AG09319 (cell line): ENCODE results near the gene SPOCK2.

Source experiments
- DNase-seq: peaks from one replicate; pipeline ENCODE4 v3.0.0-alpha.2; 2010; ENCODE audit warnings: low read depth; ENCODE audit errors: extremely low read depth
- CTCF ChIP-seq: IDR thresholded peaks from 2 replicates; pipeline ENCODE4 v1.5.1; 2011; ENCODE audit warnings: low read depth, mild to moderate bottlenecking, inconsistent platforms, low read length, moderate library complexity

SPOCK2 gene

GRCh38 chr10:72048450-72049124, 39.8 kb downstream of the SPOCK2 start:
- peak; percentile 80 for DNase-seq
- TF ChIP-seq CTCF, result peak; percentile 100

- TF ChIP-seq CTCF, result no peak
- no peak for DNase-seq
These were observed 42.8 kb downstream of the SPOCK2 start for GRCh38 chr10:72045586-72045985.

- DNase-seq, result no peak
These were observed 43.8 kb downstream of the SPOCK2 start for GRCh38 chr10:72044417-72045041.

GRCh38 chr10:72043016-72043834, 45.1 kb downstream of the SPOCK2 start:
- DNase-seq, result no peak
- no peak for TF ChIP-seq CTCF

More at GRCh38 chr10:72044417-72045041, 43.8 kb downstream of the SPOCK2 start:
- peak; percentile 38 for TF ChIP-seq CTCF

- no peak for TF ChIP-seq CTCF
- no peak for DNase-seq
These were observed 46.9 kb downstream of the SPOCK2 start for GRCh38 chr10:72041491-72041890.

- TF ChIP-seq CTCF, result no peak
- no peak for DNase-seq
These were observed 49.0 kb downstream of the SPOCK2 start for GRCh38 chr10:72039377-72039776.

- no peak for TF ChIP-seq CTCF
- DNase-seq, result no peak
These were observed 49.8 kb downstream of the SPOCK2 start for GRCh38 chr10:72038458-72039001.
